Caki2 (cell line): ENCODE results near the gene TRAF3. TPM values are rescaled to one million over a fixed set of nuclear protein-coding genes. Genes with fewer than 3 reads are reported as not detected.
"Not testable (repeated sequence)": the region's sequence is repeated elsewhere in the genome, so short reads cannot be mapped to it uniquely, and the experiment has no call there.

Experiments
- DNase-seq: peaks from one replicate; pipeline ENCODE4 v3.0.0-alpha.2; 2015; ENCODE audit warnings: low read depth
- in situ Hi-C: cut with HindIII; loops from 2 replicates; pipeline ENCODE4 v1.10.0; 2016; ENCODE audit warnings: low sequenced_read_pairs, low pct_unique_long_range_greater_than_20kb, mixed read lengths
- total RNA-seq: library from RNA; depleted of rRNA; stranded (reverse); fragments of >200 nt; shearing (Covaris generic); gene quantifications from 2 replicates; pipeline ENCODE4 v1.2.3, GENCODE V29; 2014; ENCODE audit warnings: low replicate concordance

Gene TRAF3
- total RNA-seq, 1 experiment from 2014 or later: 13.2 TPM

- in situ Hi-C loops: no loop called here
- no peak for DNase-seq
Measured at GRCh38 chr14:102893452-102893851, 116.2 kb downstream of the TRAF3 start.

- in situ Hi-C loops, DNase-seq: not testable (repeated sequence)
Measured at GRCh38 chr14:102896735-102897134, 119.5 kb downstream of the TRAF3 start.

DNA sequence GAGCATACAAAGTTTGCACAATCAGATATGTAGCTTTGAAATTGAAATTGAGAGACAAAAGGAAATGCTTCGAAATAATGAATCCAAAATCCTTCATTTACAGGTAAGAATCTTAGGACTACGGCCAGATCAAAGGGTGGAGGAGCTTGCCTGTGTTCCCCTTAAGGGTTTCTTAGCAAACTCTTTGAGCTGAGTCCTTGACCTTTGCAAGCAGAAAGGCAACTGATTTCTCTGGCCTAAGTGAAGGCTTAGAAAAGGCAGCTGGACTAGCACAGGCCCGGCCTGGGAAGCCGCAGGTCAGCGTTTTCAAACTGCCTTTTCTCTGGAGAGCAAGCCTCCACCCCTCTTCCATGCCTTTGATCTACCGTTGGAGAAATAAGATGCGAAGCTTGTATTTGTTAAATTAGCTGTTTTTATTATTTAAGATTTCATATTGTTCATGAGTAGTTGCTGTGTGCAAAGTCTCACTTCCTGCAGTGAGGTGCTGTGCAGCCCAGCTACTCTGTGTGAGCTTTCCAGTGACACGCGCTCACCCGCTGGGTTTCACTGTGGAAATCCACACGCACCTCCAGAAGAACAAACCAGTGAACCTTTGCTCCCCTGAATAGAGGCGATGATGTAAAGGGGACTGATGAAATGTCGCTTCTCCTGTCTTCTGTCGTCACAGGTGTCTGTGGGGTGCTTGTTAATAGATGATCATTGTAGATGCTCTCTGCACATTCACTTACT, 120.2 kb downstream of the TRAF3 start:
- no peak for DNase-seq
- in situ Hi-C loops: no loop called here

DNA sequence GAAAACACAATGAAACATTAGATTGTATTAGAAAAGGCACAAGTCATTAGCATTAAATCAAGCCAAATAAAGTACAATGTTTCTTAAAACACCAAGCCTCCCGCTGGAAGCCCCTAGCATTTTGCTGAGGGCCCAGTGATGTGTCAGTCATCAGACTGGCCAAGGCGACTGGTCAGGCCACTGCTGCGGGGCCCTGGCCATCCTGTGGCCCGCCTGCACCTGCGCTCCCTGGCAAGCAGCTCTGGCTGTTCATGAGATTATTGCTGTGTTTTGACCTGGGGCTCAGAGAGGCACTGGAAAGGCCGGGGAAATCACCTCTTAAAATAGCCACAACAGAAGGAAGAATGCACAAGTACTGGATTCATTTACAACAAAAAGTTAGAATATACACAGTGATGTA, 121.0 kb downstream of the TRAF3 start:
- no peak for DNase-seq
- in situ Hi-C loops: no loop called here

- in situ Hi-C loops: no loop called here
- no peak for DNase-seq
Measured at GRCh38 chr14:102898776-102899515, 121.7 kb downstream of the TRAF3 start.

- in situ Hi-C loops: no loop called here
- DNase-seq: no peak
Measured at GRCh38 chr14:102899516-102899900, 122.3 kb downstream of the TRAF3 start.

GRCh38 chr14:102900631-102901571, 123.7 kb downstream of the TRAF3 start:
- in situ Hi-C loops: no loop called here
- no peak for DNase-seq

GRCh38 chr14:102901633-102902032, 124.4 kb downstream of the TRAF3 start:
- DNase-seq: no peak
- in situ Hi-C loops: no loop called here

- in situ Hi-C loops: no loop called here
- no peak for DNase-seq
Measured at GRCh38 chr14:102902086-102902485, 124.8 kb downstream of the TRAF3 start.

DNA sequence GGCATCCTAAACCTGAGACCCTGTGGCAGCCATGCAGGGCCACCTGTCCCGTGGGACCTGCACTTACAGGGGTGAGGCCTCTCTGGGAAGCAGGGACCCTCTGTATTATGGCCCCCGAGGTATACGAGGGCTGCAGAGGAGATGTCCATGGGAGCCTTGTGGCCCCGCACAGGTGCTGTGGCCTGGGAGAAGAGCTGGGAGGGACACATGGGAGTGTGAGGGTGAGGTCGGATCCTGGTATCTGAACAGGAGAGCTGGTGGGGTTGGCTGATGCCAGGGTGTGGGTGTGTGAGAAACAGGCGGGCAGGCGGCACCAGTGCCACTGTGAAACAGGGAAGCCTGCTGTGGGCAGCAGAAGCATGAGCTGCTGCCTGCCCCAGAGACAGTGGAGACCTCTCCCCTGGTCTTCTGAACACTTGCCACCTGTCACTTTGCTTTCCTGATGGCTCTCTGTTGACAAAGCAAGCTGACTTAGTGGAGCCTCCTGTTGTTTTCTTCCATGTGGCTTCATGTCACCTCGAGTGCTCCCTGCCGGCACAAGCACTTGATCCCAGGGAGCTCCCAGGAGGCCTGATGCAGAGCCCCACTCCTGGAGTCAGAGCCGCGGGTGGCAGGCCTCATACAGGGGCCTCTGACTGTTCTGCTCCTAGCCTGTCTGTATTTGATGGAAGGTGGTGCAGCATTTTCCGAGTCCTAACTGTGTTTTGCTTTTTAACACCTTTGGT, 125.4 kb downstream of the TRAF3 start:
- no peak for DNase-seq
- in situ Hi-C loops: no loop called here

GRCh38 chr14:102903248-102903888, 126.1 kb downstream of the TRAF3 start:
- in situ Hi-C loops: no loop called here
- no peak for DNase-seq

GRCh38 chr14:102903889-102904512, 126.8 kb downstream of the TRAF3 start:
- in situ Hi-C loops: no loop called here
- DNase-seq: no peak

GRCh38 chr14:102905116-102906108, 128.2 kb downstream of the TRAF3 start:
- no peak for DNase-seq
- in situ Hi-C loops: no loop called here

GRCh38 chr14:102906616-102907302, 129.5 kb downstream of the TRAF3 start:
- DNase-seq: no peak
- in situ Hi-C loops: no loop called here

DNA sequence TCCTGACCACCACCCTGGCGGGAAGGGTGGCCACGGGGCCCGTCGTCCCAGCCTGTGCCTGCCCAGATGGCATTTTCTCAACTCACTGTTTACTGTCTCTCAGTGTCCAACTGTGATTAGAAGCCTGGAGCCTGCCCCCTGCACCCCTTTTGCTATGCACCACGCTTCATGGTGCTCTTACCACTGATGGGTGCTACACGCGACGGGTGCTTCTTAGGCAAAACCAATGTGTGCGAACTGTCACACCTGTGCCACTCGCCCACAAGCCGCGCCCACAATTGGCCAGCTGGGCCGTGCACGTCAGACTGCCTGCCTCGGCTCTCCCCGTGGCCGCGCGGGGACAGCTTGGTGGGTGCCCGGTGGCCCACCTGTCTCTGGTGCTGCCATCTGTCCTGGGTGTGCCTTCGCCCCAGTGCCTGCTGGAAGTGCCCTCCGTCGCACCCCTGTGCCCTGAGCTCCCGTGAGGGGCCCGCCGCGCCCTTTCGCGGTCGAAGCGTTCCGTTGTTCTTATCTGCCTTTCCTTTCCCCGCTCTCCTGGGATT, 130.1 kb downstream of the TRAF3 start:
- in situ Hi-C loops: no loop called here
- no peak for DNase-seq
